Esophagus squamous epithelium (tissue), 5 donors: ENCODE measurements around the gene ITIH5. TPM values are rescaled to one million over a fixed set of nuclear protein-coding genes. Genes with fewer than 3 reads are reported as not detected.
A peak's percentile ranks its signal among the peaks of the same experiment; 100 is the strongest.

Source experiments
- DNase-seq: peaks from one replicate; lab custom pipeline; 2025; lab: John Stamatoyannopoulos, UW
- H3K27ac ChIP-seq, 4 donors: fragments of 200-600 bp; sonication (generic); one replicate each; pipeline ENCODE4 v1.5.1; 2016 to 2019; ENCODE audit warnings: mild to moderate bottlenecking in 1 of 4
- H3K27me3 ChIP-seq, 4 donors: fragments of 200-600 bp; sonication (generic); 1 replicate in 3 of 4; 2 replicates in 1 of 4; pipeline versions ENCODE4 v1.5.1 to v1.6.0; 2017 to 2021; ENCODE audit warnings: antibody characterized with exemption in 1 of 4
- H3K36me3 ChIP-seq, 3 donors: fragments of 200-600 bp; sonication (generic); one replicate each; pipeline ENCODE4 v1.5.1; 2016 to 2019
- H3K4me1 ChIP-seq, 3 donors: fragments of 200-600 bp; sonication (generic); one replicate each; pipeline ENCODE4 v1.5.1; 2017 to 2019
- H3K4me3 ChIP-seq, 4 donors: fragments of 200-600 bp; sonication (generic); 1 replicate in 3 of 4; 2 replicates in 1 of 4; pipeline ENCODE4 v1.5.1; 2016 to 2019; ENCODE audit warnings: mild to moderate bottlenecking in 2 of 4, moderate library complexity in 1 of 4
- H3K9me3 ChIP-seq, 3 donors: fragments of 200-600 bp; sonication (generic); one replicate each; pipeline ENCODE4 v1.5.1; 2016 to 2019
- POLR2A ChIP-seq, 4 donors: fragments of 450-650 bp; IDR thresholded peaks; one replicate each; pipeline ENCODE4 v1.6.1; 2017; ENCODE audit warnings: antibody characterized with exemption in 4 of 4, mild to moderate bottlenecking in 4 of 4, moderate library complexity in 3 of 4
- WGBS, 2 donors: methylation state at CpG; one replicate each; pipeline ENCODE4 v1.1.5; 2018; 5-methylcytosine and 5-hydroxymethylcytosine counted together
- intact Hi-C: fragments of 100-400 bp; cut with DNase I; formaldehyde crosslinking; loops from one replicate; pipeline ENCODE4 v1.15.0; 2022
- total RNA-seq, 4 donors: library from RNA; depleted of rRNA; stranded (reverse); fragments of >200 nt; gene quantifications; one replicate each; pipeline ENCODE4 v1.1.0, GENCODE V29; 2016
- TF ChIP-seq, protein P1 (sequence below), 6 experiments: fragments of 450-650 bp in 4 of 6; fragments of 200-600 bp in 2 of 6; sonication (generic) in 2 of 6; IDR thresholded peaks; one replicate each; pipeline ENCODE4 v1.5.1; 2016 to 2019; ENCODE audit warnings: antibody characterized with exemption in 6 of 6, mild to moderate bottlenecking in 4 of 6, moderate library complexity in 4 of 6
- donor health status: DM: yes; HTN: yes; CAD: no.

ITIH5 gene
- total RNA-seq, 4 donors from 2014 or later = 2.2 to 21.4 (median 3.3) TPM

DNA sequence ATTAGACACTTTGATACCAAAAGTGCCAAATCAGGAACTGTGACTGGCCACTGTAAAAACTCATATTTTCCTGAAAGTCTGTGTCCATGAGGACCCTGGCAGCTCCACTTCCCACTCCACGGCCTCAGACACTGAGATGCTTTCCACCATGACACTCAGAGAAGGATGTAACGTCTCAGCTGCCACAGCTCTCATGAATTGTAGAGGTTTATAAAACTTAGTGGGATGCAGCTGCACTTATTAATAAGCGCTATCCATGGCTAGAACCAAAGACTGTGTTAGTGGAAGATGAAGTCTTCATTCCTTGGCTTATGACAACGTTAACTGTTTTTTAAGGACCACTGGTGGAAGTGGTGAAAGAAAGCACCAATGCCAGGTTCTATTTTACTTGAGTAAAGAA lies 121.0 kb downstream of the ITIH5 start:
- no peaks in the 10 kb centered on the region for H3K9me3 ChIP-seq
- TF ChIP-seq, protein P1, sequence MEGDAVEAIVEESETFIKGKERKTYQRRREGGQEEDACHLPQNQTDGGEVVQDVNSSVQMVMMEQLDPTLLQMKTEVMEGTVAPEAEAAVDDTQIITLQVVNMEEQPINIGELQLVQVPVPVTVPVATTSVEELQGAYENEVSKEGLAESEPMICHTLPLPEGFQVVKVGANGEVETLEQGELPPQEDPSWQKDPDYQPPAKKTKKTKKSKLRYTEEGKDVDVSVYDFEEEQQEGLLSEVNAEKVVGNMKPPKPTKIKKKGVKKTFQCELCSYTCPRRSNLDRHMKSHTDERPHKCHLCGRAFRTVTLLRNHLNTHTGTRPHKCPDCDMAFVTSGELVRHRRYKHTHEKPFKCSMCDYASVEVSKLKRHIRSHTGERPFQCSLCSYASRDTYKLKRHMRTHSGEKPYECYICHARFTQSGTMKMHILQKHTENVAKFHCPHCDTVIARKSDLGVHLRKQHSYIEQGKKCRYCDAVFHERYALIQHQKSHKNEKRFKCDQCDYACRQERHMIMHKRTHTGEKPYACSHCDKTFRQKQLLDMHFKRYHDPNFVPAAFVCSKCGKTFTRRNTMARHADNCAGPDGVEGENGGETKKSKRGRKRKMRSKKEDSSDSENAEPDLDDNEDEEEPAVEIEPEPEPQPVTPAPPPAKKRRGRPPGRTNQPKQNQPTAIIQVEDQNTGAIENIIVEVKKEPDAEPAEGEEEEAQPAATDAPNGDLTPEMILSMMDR (IDR thresholded peaks at IDR 0.05) = no peak
- no peak for TF ChIP-seq POLR2A (IDR thresholded peaks at IDR 0.05)
- intact Hi-C loops = no loop called here
- H3K36me3 ChIP-seq = no peaks in the 10 kb centered on the region
- DNase-seq = no peak
- H3K4me3 ChIP-seq = no peak overlapping the region
- H3K27me3 ChIP-seq = no peaks in the 10 kb centered on the region
- peaks cover 0 to 59% (median 22%) of the 10 kb centered on the region in 3 donors for H3K4me1 ChIP-seq
- WGBS, 2 donors = 63 to 65% methylated on average over 4 of the region's 4 CpGs
- H3K27ac ChIP-seq = peak overlapping the region in 3 of 4 donors; percentile 19 to 56 (median 30)

DNA sequence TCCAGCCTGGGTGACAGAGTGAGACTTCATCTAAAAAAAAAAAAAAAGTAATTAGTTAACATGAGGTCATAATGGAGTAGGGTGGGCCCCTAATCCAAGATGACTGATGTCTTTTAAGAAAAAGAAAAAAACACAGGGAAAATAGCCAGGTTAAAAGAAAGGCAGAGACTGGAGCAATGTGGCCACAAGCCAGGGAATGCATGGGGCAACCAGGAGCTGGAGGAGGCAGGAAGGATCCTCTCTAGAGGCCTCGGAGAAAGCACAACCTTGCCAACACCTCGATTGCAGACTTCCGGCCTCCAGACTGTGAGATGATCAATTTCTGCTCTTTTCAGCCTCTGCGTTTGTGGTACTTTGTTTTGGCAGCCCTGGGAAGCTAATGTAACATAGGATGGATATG lies 121.5 kb downstream of the ITIH5 start:
- Histone ChIP-seq H3K4me1 (peaks cover 0 to 61% (median 22%) of the 10 kb centered on the region in 3 donors), H3K9me3 (no peaks in the 10 kb centered on the region), H3K27me3 (no peaks in the 10 kb centered on the region), H3K36me3 (no peaks in the 10 kb centered on the region), H3K4me3 (no peak overlapping the region), H3K27ac (peak overlapping the region in 3 of 4 donors; percentile 19 to 56 (median 30))
- DNase-seq = no peak
- intact Hi-C loops = no loop called here
- 25 to 30% methylated on average over 4 of the region's 4 CpGs for WGBS, 2 donors
- no peak for TF ChIP-seq POLR2A (IDR thresholded peaks at IDR 0.05)
- TF ChIP-seq, protein P1 (IDR thresholded peaks at IDR 0.05) = no peak

DNA sequence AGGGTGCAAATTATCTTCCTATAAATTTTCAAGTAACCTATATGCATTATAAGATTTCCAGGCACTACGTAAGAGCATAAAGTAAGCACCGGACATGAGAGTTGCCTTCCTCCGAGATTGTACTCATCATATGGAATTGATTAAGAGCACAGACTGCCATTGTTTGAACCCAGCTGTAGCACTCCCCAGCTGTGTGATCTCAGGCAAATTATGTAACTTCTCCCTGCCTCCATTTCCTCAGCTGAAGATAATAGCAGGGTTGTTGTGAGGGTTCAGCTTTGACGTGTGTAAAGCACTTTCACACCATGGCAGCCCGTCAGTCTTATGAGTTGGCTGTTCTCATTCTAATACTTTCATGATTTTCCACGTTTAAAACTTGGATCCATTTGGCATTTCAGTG lies 122.6 kb downstream of the ITIH5 start:
- no peaks in the 10 kb centered on the region for H3K9me3 ChIP-seq
- no peaks in the 10 kb centered on the region for H3K36me3 ChIP-seq
- no peak for TF ChIP-seq POLR2A (IDR thresholded peaks at IDR 0.05)
- TF ChIP-seq, protein P1 (IDR thresholded peaks at IDR 0.05) = no peak
- no peak overlapping the region for H3K4me3 ChIP-seq
- intact Hi-C loops = no loop called here
- WGBS, 2 donors = 82 to 86% methylated on average over 6 of the region's 6 CpGs
- H3K27ac ChIP-seq = peak overlapping the region in 1 of 4 donors; percentile 26
- no peak for DNase-seq
- peaks cover 0 to 57% (median 22%) of the 10 kb centered on the region in 3 donors for H3K4me1 ChIP-seq
- H3K27me3 ChIP-seq = no peaks in the 10 kb centered on the region

DNA sequence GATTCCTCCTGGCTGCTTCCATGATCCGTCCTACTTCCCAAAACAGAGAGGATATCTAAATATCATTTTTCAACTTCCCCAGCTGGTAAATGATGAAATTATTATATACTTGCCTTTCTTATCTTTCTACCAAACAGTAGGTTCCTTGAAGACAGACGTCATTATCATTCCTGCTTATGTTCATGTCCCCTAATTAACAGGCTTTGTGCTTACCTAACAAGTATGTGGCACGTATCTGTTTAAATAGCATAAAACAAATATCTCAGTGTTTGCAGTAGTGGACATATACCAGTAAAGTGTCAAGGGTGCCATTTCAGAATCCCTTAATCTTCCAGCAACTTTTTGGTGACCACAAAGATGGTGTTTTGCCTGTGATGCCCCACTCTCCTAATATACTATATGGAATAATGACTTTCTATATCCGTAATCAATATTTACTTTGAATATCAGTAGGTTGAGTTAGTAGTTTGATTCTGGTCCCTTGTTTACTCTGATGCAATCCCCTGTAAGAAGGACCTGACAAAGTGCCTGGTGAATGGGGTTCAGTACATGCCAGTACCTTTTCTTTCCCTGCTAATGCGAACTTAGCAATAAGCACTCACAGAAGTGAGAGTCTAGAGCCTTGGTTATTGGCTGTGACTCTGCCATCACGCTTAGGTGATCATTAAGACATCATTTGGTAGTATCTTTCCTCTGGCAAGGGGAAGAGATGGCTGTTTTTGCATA lies 124.4 kb downstream of the ITIH5 start:
- H3K9me3 ChIP-seq = peaks cover 0 to 7% (median 0%) of the 10 kb centered on the region in 3 donors
- no peak overlapping the region for H3K4me3 ChIP-seq
- H3K4me1 ChIP-seq = peaks cover 0 to 44% (median 16%) of the 10 kb centered on the region in 3 donors
- DNase-seq = no peak
- H3K27ac ChIP-seq = peak overlapping the region in 3 of 4 donors; percentile 50 to 82 (median 69)
- 68 to 82% methylated on average over 6 of the region's 6 CpGs for WGBS, 2 donors
- TF ChIP-seq POLR2A (IDR thresholded peaks at IDR 0.05) = no peak
- TF ChIP-seq, protein P1 (IDR thresholded peaks at IDR 0.05) = no peak
- H3K36me3 ChIP-seq = no peaks in the 10 kb centered on the region
- H3K27me3 ChIP-seq = no peaks in the 10 kb centered on the region
- intact Hi-C loops = no loop called here
